RWPE2 (cell line): ENCODE data around the gene ARHGAP29.

Source experiments
- ATAC-seq: fragments of 200-7000 bp; cut with Tn5 transposase; 3 replicates; pipeline ENCODE4 v1.9.1; 2021; ENCODE audit warnings: low read depth
- DNase-seq: peaks from one replicate; pipeline ENCODE4 v3.0.0-alpha.2; 2020; ENCODE audit warnings: low spot score
- H3K27ac ChIP-seq: fragments of 450-650 bp; 2 replicates; pipeline ENCODE4 v1.5.1; 2017; ENCODE audit warnings: mild to moderate bottlenecking; ENCODE audit not compliant: poor library complexity, severe bottlenecking
- H3K27me3 ChIP-seq: fragments of 250-450 bp; sonication (Bioruptor Pico); 2 replicates; pipeline ENCODE4 v1.5.1; 2021; ENCODE audit warnings: mild to moderate bottlenecking, moderate library complexity; ENCODE audit not compliant: insufficient read depth, poor library complexity, severe bottlenecking
- H3K36me3 ChIP-seq: fragments of 250-450 bp; sonication (Bioruptor Pico); 2 replicates; pipeline ENCODE4 v1.5.1; 2020; ENCODE audit warnings: low read depth, mild to moderate bottlenecking, moderate library complexity
- H3K4me1 ChIP-seq: fragments of 250-450 bp; sonication (Bioruptor Pico); 2 replicates; pipeline ENCODE4 v1.5.1; 2021; ENCODE audit warnings: mild to moderate bottlenecking, moderate library complexity; ENCODE audit not compliant: insufficient read depth, poor library complexity, severe bottlenecking
- H3K4me3 ChIP-seq: fragments of 250-450 bp; sonication (Bioruptor Pico); 2 replicates; pipeline ENCODE4 v1.5.1; 2021; ENCODE audit warnings: mild to moderate bottlenecking, moderate library complexity; ENCODE audit not compliant: severe bottlenecking
- H3K9me3 ChIP-seq: fragments of 250-450 bp; sonication (Bioruptor Pico); 2 replicates; pipeline ENCODE4 v1.5.1; 2021; ENCODE audit warnings: mild to moderate bottlenecking, moderate library complexity; ENCODE audit not compliant: severe bottlenecking
- CTCF ChIP-seq: fragments of 450-650 bp; IDR thresholded peaks from one replicate; pipeline ENCODE4 v1.5.1; 2017; ENCODE audit warnings: mild to moderate bottlenecking, moderate library complexity; ENCODE audit not compliant: poor library complexity, severe bottlenecking

ARHGAP29 gene

GRCh38 chr1:94257444-94257843 lies 20.1 kb upstream of the ARHGAP29 start:
- peaks cover 44% of the 10 kb centered on the region for H3K4me1 ChIP-seq
- no peaks in the 10 kb centered on the region for H3K36me3 ChIP-seq
- DNase-seq: no peak
- no peaks in the 10 kb centered on the region for H3K27me3 ChIP-seq
- no peaks in the 10 kb centered on the region for H3K9me3 ChIP-seq
- peak overlapping the region; percentile 96 for H3K27ac ChIP-seq
- no peak overlapping the region for H3K4me3 ChIP-seq
- TF ChIP-seq CTCF: no peak
- ATAC-seq: no peak

- no peak for DNase-seq
- Histone ChIP-seq H3K4me3 (no peak overlapping the region), H3K4me1 (peaks cover 48% of the 10 kb centered on the region), H3K27me3 (no peaks in the 10 kb centered on the region), H3K9me3 (no peaks in the 10 kb centered on the region), H3K36me3 (no peaks in the 10 kb centered on the region), H3K27ac (peak overlapping the region; percentile 27)
- no peak for TF ChIP-seq CTCF
- peak; percentile 59 for ATAC-seq
Measured at GRCh38 chr1:94255476-94255875, 18.1 kb upstream of the ARHGAP29 start.

- Histone ChIP-seq H3K9me3 (no peaks in the 10 kb centered on the region), H3K27me3 (no peaks in the 10 kb centered on the region), H3K27ac (peak overlapping the region; percentile 27), H3K4me3 (no peak overlapping the region), H3K4me1 (peaks cover 47% of the 10 kb centered on the region), H3K36me3 (no peaks in the 10 kb centered on the region)
- no peak for ATAC-seq
- TF ChIP-seq CTCF: no peak
- no peak for DNase-seq
Measured at GRCh38 chr1:94254073-94254810, 16.9 kb upstream of the ARHGAP29 start.

GRCh38 chr1:94253456-94254017 lies 16.2 kb upstream of the ARHGAP29 start:
- no peaks in the 10 kb centered on the region for H3K27me3 ChIP-seq
- peaks cover 47% of the 10 kb centered on the region for H3K4me1 ChIP-seq
- ATAC-seq (no peak), DNase-seq (no peak)
- no peak overlapping the region for H3K4me3 ChIP-seq
- peak overlapping the region; percentile 27 for H3K27ac ChIP-seq
- H3K36me3 ChIP-seq: no peaks in the 10 kb centered on the region
- no peak for TF ChIP-seq CTCF
- H3K9me3 ChIP-seq: no peaks in the 10 kb centered on the region

GRCh38 chr1:94250341-94250740 lies 13.0 kb upstream of the ARHGAP29 start:
- no peaks in the 10 kb centered on the region for H3K9me3 ChIP-seq
- no peak overlapping the region for H3K4me3 ChIP-seq
- no peaks in the 10 kb centered on the region for H3K36me3 ChIP-seq
- no peak for TF ChIP-seq CTCF
- peaks cover 36% of the 10 kb centered on the region for H3K4me1 ChIP-seq
- ATAC-seq: peak; percentile 2; the same call in 1 of the 3 replicates
- H3K27me3 ChIP-seq: no peaks in the 10 kb centered on the region
- DNase-seq: no peak
- H3K27ac ChIP-seq: peak overlapping the region; percentile 92
